Activated CD4-positive, alpha-beta T cell treated with anti-CD3 and anti-CD28 coated beads, Interleukin-2, amount 50 U/mL, for 24 hours (primary cell): ENCODE measurements around the gene TRIM72.
"Not testable (repeated sequence)": the region's sequence is repeated elsewhere in the genome, so short reads cannot be mapped to it uniquely, and the experiment has no call there.

Experiments
- DNase-seq, 2 donors: peaks; one replicate each; pipeline ENCODE4 v3.0.0-alpha.2; 2020; ENCODE audit warnings: low read depth in 1 of 2, low spot score in 1 of 2

The TRIM72 gene

GRCh38 chr16:31213877-31214707 is at the start of gene TRIM72:
Gene TRIM72, plus strand, starts transcription at chr16:31214119. Its CDS starts 620 bp downstream, at chr16:31214739.
- no peak for DNase-seq

- DNase-seq: no peak
Measured at GRCh38 chr16:31167315-31167714, 46.6 kb upstream of the TRIM72 start.

GRCh38 chr16:31168848-31169247 is 45.1 kb upstream of the TRIM72 start:
- DNase-seq: no peak

GRCh38 chr16:31170048-31170447 is 43.9 kb upstream of the TRIM72 start:
- not testable (repeated sequence) for DNase-seq

- no peak for DNase-seq
Measured at GRCh38 chr16:31177136-31177535, 36.8 kb upstream of the TRIM72 start.

- DNase-seq: no peak
Measured at GRCh38 chr16:31179219-31179746, 34.6 kb upstream of the TRIM72 start.

- DNase-seq: peak; percentile 86 to 92
Measured at GRCh38 chr16:31179747-31180459, 34.0 kb upstream of the TRIM72 start, which contains the start of gene FUS. Gene FUS, plus strand, starts transcription at chr16:31180139. Its CDS starts 76 bp downstream, at chr16:31180215.

GRCh38 chr16:31181102-31181830 is 32.7 kb upstream of the TRIM72 start:
- DNase-seq: no peak

- no peak for DNase-seq
Measured at GRCh38 chr16:31182391-31182790, 31.5 kb upstream of the TRIM72 start.

- no peak for DNase-seq
Measured at GRCh38 chr16:31183432-31184428, 30.2 kb upstream of the TRIM72 start.

- no peak for DNase-seq
Measured at GRCh38 chr16:31184888-31185287, 29.0 kb upstream of the TRIM72 start.

GRCh38 chr16:31185339-31185738 is 28.6 kb upstream of the TRIM72 start:
- no peak for DNase-seq

- DNase-seq: no peak
Measured at GRCh38 chr16:31186176-31186575, 27.7 kb upstream of the TRIM72 start.

GRCh38 chr16:31186930-31187807 is 26.8 kb upstream of the TRIM72 start:
- DNase-seq: no peak

- no peak for DNase-seq
Measured at GRCh38 chr16:31187808-31188189, 26.1 kb upstream of the TRIM72 start.

GRCh38 chr16:31188450-31189411 is 25.2 kb upstream of the TRIM72 start:
- no peak for DNase-seq

GRCh38 chr16:31189412-31189778 is 24.5 kb upstream of the TRIM72 start:
- no peak for DNase-seq

GRCh38 chr16:31190061-31190460 is 23.9 kb upstream of the TRIM72 start:
- no peak for DNase-seq
